CD4-positive, alpha-beta T cell treated with Interferon alpha-2 for 1 hour (primary cell): ENCODE data around the gene IKZF2.

Source experiments
- DNase-seq, 2 donors: peaks; one replicate each; pipeline ENCODE4 v3.0.0-alpha.2; 2020 to 2022

IKZF2 gene

DNA sequence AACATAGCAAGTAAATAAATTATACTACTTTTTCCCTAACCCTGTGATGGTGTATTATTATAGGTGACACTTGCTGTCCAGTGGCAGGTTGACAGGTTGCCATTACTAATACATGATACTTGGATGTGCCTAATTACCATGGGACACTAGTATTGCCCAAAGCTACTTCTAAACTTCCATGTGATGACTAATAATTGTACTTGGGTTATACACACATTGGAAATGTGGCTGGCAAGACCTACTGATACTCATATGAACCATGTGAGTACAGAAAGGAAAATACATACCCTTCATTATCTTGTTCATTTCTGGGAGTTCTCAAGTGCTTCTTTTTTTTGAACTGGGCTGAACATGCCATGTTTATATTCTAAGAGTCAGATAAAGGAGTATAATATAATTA is 156.4 kb downstream of the IKZF2 start:
- DNase-seq, result no peak

DNA sequence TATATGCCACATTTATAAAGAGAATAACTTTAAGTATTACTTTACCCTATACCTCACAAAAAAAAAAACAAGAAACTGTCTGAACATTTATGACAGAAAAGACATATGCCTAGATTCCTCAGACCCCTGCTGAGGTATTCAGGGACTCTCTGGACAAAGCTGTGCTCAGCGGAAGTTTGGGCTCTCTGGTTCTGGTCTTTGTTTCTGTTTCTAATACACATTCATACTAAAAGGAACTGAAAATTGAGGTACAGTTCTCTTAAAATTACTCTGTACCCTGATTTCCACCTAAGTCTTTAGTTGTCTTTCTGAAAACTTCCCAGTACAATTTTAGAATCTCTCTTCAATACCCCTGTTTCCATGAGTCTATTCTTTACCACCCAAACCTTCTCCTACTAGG is 160.3 kb downstream of the IKZF2 start:
- no peak for DNase-seq

DNA sequence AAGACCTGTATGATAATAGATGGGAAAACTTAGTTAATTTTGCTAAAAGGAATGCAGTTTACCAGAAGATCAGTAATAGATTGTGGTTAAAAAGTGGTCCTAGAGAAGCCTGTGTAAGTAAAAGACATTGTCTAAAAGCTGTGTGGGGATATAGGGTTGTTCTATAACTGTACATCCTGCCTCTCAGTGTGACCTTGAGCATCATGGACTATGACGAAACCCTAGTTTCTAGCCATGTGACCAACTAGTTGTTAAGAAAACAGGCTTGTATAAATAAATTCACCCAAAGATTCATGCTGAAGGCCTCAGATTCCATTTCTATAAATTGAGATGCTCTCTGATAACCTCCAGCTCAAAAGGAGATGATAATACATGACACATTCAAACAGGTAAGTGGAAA is 160.7 kb downstream of the IKZF2 start:
- DNase-seq, result no peak

DNA sequence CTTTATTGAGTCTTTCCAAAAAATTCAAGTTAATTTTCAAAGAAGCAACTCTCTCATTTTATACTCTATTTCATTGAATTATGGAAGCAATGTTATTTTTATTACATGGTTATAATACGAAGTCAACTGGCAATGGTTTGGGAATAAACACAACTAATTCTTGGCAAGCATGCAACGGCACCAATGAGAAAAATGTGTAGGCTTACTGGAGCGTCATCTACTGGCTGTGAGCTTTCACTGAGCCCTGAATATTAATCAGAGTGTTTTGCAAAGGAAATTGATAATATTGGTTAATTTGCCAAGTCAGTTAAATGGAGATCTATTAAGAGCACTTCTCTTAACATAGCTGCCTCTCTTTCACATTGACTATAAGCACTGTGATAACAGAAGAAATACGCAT is 163.9 kb downstream of the IKZF2 start:
- no peak for DNase-seq

DNA sequence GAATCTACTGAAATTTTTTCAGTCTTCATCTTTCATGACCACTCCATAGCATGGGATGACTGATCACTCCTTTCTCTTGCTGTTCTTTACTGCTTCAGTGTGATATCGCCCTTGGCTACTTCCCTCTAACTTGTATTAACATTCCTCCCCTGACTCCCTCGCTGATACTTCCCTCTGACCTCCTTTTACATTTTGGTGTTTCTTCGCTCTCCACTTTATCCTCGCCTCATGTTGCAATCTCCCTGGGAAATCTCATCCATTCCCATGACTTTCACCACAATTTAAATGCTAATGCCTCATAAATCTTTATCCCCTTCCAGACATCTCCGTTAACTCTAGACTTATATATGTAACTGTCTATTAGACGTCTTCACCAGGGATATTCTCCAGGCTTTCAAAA is 167.3 kb downstream of the IKZF2 start:
- DNase-seq, result no peak

DNA sequence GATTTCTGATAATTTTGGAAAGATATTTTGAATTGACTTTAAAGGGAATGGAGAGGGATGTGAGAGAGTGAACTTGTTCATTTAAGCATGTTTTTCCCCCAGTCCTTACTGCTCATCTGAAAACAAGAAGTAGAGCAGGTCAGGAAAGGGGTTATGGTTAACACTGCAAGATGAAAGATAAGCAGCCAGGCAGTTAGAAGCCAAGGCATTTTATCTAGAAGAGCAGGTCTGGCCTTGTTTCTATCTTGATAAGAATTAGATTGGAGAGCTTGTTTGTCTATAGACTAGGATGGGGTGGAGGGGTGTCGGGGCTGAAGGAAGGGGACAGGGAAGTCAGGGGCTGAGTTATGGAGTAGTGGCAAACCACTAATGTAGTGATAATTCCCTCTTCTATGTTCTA is 171.6 kb downstream of the IKZF2 start:
- DNase-seq, result no peak

DNA sequence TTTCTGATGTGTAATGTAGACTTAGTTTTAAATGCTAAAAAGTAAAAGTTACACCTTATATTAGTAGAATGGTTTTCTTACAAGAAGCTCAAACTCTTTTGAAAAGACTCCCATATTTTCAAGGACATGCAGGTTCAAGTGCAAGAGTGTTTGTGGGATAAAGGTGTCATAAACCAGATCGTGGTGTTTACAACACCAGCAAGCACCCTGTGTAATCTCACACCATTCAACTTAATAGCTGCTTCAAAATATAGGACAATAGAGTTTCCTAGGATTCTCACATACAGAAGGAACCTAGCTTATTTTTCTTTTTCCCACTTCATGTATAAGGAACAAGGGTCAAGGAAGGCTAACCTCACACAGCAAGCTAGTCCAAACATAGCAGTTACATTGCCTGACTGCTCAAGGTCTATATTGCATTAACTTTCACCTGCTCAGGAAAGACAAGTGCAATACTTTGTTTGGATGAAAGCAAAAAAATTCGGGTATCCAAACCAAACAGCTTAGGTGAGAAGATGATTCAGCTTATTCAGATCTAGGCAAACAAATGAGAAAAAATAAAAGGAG is 172.3 kb downstream of the IKZF2 start:
- DNase-seq, result no peak

DNA sequence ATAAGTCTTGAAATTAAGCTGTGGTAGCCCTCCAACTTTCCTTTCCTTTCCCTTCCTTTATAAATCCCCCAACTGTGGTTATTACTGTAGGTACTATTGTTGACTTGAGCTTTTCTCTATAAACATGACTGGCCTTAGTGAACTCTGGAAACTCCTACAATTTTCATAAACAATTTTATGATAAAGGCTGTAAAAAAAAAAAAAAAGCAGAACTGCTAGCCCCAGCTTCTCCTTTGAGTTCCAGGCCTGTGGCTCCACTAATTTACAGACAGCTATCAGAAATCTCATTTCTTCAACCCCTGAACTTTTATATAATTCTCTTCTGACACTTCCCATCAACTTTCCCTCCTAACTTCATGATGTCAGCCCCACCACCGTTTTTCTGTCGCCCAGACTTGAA is 174.3 kb downstream of the IKZF2 start:
- no peak for DNase-seq

DNA sequence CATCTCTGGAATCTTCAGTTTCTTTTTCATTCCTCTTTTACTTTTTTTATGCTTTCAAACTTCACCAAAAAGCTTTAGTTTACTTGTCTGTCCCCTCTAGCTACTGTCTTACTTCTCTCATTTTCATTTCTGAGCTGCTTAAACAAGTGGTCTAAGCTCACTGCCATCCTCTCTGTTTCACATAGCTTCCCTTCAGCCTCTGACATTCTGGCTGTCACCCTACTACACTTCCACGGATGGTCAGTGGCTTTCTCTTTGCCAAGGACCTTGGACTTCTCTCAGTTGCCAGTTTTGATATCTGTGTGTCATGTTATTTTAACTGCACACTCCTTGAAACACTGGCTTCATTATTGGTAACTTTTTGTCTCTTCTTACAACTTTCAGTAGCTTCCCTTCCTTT is 176.1 kb downstream of the IKZF2 start:
- DNase-seq, result no peak

DNA sequence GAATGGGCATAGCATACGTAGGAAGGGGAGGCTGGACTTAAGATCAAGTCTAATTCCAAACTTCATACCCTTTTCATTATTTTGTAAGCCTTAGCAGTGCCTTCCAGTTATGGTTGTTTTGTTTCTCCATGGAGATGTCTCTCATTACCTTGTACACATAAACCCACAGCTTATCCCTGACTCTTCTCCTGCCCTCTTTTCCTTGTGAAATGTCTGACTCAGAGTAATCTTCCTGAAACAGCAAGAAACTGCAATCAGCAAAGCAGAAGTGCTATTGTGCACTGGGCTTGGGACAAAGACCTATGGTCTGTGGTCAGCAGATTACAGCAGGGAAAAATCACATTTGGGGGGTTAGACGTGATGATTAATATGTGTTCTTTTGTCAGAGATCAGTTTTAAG is 176.7 kb downstream of the IKZF2 start:
- no peak for DNase-seq

DNA sequence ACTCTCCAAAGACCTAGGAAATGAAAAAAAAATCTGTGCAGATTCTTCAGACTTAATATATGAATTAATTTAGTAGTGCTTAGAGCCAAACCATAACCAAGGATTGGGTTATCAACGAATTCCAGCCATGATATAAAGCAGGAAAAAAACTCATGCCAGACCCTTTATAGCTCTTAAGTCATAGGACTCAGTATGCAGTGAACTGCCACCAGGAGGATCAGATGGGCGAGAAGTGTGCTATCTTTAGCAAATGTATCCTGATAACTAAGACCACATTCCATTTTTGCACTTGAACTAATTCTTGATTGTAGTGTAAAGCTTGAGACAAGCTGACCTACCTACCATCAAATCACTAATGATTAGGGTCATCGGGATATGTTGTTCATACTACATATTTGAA is 178.1 kb downstream of the IKZF2 start:
- DNase-seq, result no peak

DNA sequence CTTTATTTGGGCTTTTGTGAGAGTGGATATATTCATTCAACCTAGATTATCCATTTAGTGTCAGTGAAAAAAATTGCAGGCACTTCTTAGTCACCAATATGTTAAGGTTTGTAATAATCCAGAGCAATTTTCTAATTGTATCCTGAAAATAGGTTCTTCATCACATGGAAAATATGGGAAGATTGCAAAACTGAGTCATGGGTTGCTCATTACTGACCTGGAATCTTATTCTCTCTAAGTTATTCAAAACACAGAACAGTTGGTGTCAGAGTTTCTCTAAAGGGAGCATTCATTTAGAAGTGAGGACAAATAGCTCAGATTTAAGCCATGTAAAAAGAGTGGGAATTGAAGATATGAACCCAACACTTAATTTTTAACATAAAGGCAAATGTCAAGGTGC is 181.3 kb downstream of the IKZF2 start:
- no peak for DNase-seq

DNA sequence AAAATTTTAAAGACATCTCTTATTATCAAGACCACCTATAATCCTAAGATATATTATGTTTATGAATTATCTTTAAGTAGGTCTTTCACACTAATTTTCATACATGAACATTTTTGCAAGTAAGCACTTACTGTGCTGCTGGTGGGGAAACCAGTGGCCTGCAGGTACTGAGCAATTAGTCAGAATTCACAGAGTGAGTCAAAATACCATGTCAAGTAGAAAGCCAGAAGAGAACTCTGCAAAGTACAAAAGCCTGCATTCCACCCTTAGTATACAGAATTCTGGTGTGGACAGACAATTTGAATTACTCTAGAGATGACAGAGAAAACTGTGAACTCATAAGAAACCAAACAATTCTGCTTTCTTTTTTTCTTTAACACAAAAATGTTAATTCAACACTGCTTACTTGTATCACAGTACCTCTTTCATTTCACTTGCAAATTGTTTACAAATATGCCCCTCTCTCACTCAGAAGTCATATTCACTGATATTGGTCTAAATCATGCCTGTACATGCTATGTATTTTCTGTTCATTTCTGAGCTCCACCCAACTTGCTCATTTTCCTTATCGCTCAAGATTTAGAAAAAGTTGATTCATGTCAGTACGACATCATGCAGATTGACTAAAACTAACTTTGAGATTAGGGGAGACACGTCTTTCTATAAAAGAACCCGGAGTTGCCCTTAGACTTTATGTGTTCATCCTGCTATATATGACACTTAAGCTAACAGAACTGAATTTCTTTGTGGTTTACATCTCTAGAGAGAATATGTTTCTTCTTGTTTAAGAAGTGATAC is 182.9 kb downstream of the IKZF2 start:
- DNase-seq, result no peak

DNA sequence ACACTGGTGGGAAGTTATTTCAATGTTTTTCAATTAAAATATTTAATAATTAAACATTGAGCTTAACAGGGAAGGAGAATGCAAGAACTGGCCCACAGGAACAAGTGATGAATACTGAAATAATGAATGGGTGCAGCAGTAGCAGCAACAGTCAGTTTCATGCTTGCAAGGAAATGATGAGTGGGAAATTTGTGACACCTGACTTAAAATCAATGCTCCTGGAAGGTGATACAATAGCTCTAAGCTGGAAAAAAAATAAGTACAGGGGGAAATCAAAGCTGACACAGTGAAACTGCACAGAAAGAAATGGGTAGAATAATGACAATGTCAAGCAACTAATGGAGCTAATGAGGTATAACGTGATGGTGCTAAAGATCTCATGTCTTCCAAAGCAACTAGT is 184.5 kb downstream of the IKZF2 start:
- no peak for DNase-seq

DNA sequence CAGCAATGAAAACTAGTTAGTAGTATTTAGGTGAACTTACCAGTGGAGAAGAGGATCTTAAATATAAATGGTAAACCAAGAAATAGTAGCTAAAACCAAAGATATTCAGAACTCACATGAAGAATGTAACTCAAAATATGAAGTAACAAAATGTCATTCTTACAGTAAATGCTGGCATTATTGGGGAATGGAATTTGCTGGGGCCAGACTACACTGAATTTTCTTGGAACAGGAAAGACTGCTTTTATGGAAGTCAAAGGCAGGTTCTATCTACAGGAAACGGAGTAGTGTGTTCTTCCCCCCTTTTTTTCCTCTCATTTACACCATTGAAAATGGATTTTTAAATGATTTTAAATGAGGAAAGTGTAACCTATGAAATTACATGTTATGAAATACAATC is 188.7 kb downstream of the IKZF2 start:
- DNase-seq, result no peak

DNA sequence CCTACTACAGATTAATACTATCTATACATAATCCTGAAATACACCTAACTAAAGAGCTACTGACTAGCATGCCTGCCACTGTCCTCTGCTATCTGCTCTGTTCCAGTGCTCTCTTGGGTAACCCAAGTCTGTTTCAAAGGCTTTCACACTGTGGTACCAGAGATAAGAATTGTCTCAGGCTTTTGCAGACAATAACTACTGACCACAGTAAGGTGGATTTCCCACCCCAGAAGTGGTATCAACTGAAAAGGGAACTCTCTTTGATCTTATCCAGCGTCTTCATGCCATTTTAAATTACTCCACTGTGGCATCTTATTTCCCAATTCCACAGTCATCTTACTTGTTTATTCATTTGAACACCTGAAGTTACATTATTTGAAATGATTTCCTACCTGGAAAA is 190.2 kb downstream of the IKZF2 start:
- no peak for DNase-seq

DNA sequence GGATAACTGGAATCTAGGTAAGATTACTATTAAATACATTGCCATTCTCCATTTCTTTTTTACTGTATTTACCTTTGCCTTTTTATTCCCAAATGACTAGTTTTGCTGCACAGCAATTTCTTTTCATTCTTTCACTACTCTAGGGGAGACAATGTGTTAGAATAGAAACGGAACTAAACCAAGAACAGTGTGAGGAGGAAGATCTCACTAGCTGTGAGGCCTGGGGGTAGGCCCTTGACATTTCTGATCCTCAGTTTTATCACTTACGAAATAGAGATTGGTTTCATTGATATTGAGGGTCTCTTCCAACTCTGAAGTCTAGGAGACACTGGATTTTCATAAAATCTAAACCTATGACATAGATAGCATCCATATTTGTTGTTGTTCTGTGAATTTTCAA is 191.1 kb downstream of the IKZF2 start:
- no peak for DNase-seq

DNA sequence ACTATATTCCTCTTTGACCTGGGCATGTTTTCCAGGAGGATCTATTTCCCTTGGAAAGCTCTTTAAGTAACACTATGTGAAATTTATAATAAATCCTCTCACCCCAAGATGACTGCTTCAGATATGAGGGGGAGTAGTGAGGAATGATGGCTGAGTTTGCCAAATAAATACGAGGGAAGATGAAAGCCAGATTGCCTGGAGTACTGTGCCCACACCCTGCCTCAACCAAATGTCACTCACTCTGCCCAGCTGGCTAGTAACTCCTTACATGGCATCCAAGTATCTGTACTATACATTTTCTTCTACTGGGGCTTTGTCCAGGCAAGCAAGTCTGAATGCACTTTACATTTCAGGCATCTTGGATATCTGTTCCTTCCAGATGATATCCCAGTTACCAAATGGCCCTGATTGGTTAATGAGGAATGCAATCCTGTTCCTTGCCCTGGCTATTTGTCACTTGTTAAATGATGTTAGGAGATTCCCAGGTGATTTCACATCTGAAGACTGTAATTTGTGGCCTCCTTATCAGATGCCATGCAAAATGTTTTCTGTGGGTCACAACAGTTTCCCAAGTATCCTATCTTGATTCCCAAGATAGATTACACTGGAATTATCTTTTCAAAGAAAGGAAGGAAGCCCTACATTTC is 191.8 kb downstream of the IKZF2 start:
- DNase-seq, result no peak

DNA sequence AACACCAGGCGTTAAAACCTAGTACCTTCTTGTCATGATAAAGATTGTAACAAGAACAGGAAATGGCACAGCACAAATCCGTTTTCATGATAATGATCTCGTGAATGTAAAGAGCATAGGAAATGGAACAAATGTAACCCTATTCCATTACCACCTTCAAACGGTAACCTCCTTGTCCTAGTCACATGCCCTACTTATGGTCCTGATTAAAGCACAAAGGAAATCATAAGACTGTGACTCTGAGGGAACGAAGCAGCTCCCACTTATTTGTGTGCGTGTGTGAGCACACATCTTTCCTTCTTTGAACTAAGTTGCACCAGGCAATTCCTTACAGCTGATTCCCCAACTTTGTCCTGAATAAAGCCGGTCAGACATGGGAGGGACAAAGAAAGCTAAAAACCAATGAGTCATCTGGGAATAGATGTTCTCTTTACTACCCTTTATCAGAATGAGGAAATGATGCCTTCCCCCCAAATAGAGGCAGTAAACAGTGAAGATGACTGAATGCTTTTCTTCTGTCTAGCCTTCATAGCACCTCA is 192.6 kb downstream of the IKZF2 start:
- DNase-seq, result peak in 1 of 2 donors; percentile 27

DNA sequence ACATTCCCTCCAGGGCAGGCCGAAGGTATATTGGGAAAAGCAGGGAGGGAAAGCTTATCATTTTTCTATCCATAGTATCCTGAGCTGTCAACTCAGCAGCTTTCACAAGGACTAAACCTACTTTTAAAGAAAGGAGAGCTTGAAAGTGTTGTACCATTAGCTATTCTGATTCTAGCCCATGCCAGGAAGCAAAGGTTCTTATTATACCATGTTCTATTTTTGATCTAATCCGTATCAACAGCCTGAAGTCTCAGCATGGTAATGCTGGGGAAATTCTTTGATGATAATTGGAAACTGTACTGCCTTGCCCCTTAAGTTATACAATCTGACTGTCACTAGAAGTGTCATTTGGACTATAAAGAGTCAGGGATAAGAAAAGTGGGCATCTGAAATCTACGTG is 193.3 kb downstream of the IKZF2 start:
- DNase-seq, result no peak

DNA sequence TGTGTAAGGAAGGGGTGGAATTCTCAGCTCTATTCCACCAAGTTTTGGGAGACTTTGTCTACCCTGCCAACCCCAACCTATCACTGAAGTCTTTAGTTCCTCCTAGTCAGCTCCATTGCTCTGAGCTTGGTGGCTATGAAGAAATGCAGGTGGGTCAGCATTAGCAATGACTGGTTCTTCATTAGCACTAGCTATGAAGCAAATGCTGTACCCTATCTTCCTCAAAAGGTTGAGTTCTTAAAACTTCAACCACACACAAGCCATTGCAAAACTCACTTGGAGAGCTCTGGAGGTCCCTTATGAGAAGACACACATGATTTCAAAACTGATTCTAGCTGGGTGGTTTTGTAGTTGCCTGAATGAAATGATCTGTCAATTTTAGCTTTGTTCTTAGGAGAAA is 193.8 kb downstream of the IKZF2 start:
- DNase-seq, result no peak

DNA sequence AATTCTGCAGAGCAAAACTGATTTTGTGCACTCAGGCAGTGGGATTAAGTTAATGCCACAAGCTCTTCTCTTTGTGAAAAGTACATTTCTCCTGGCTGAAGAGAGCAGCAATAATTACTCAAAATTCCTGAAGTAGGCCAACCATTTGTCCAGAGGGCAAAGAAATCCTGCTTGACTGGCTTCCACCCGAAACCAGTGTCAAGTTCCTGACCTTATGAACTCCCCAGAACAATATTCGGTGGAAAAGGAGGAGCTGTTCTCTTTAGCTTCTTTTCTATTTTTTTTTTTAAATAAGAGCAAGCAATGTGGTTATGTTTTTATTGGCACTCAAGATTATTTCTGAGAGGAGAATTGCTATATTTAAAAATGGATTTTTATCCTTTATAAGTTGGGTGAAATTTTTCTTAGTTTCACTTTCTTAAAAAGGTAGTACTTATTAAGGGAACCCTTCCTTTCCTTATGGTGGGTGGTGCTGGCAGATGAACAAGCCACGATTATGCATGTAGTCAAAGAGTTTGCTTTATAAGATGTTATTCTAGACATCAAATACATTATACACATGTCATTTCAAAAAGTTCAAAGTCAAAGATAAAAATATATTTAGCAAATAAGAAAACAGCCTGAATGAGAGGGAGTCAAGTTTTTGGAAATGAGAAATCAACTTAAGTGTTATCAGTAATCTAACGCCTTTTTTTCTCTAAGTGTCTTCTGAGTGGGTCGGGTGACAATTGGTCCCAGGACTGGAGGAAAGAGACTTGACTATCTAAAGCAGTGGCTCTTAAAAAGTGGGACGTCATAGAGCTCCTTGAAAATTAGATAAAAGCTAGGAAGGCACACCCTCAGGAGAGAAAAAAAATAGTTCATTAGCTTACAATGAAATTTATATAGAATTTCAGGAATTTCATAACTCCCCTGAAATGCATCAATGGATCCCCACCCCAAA is 194.5 kb downstream of the IKZF2 start:
- no peak for DNase-seq
